GM19324 (cell line): ENCODE results near the gene TCP11.

ENCODE experiments used
- ATAC-seq: cut with Tn5 transposase; IDR thresholded peaks from one replicate; pipeline ENCODE4 v1.9.1; 2021; ENCODE audit warnings: mild to moderate bottlenecking, moderate library complexity; ENCODE audit not compliant: unreplicated experiment, low FRiP score

TCP11 gene

DNA sequence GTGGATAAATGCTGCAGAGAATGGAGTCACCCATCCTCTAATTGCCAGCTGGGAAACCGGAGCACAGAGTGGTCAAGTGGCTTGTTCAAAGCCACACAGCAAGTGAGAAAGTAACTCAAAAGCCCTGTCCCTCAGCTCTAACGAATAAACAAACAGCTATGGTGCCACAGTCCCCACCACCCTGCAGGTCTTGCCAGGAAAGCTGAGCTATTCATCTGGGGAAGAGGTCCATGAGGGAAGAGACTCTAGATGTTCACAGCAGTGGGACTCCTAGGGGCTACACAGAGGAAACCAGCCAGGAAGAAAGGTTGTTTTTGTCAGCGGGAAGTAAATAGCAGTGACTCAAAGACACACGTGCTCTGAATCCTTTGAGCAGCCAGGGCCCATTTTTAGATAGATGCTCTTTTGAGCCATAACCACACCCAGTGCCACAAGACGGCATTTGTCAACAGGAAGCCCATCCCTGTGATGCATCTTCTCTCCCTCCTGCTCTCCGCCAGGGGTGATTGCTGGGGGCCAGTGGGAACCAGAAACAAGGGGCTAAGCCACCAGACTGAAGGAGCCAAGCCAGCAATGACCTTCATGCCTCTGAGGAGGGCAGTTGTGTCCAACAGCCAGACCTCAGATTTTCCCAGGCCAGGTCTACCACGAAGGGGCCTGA lies 32.4 kb upstream of the TCP11 start:
- ATAC-seq: no peak

- ATAC-seq: no peak
Measured at GRCh38 chr6:35173044-35173426, 31.9 kb upstream of the TCP11 start.

DNA sequence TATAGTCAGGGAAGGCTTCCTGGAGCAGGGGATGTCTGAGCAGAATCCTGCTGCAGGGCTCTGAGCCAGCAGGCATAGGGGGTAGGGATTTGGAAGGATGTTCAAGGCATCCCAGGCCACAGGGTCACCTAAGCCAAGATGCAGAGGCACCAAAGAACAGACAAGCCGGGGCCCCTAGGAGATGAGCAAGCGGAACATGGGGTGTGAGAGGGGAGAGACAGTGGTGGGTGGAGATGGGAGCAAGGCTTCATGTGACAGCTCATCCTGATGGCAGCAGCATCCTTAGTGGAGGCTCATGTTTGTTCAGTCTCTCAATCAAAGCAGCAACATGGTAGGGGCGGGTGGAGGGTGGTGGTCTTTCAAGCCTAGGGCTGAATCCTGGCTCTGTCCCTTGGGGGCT lies 29.8 kb upstream of the TCP11 start:
- no peak for ATAC-seq

GRCh38 chr6:35170166-35170565 lies 29.0 kb upstream of the TCP11 start:
- ATAC-seq: no peak

- no peak for ATAC-seq
Measured at GRCh38 chr6:35168461-35168861, 27.3 kb upstream of the TCP11 start.

DNA sequence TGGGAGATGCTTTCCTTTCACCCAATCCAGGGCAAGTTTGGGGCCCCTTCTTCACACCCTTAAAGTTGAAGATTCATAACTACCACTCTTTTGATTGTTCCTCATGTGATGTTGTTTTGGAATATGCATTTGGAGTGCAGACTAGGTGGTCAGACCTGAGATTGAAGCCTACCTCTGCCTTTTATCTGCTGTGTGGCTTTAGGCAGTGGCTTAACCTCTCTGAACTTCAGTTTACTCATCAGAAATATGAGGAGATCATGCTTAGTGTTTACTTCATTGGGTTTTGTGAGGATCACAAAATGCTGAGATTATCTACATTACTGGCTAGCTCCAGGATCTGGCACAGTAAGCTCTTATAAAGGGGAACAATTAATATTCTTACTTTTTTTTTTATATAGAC lies 26.4 kb upstream of the TCP11 start:
- no peak for ATAC-seq

- ATAC-seq: no peak
Measured at GRCh38 chr6:35166520-35166919, 25.4 kb upstream of the TCP11 start.

DNA sequence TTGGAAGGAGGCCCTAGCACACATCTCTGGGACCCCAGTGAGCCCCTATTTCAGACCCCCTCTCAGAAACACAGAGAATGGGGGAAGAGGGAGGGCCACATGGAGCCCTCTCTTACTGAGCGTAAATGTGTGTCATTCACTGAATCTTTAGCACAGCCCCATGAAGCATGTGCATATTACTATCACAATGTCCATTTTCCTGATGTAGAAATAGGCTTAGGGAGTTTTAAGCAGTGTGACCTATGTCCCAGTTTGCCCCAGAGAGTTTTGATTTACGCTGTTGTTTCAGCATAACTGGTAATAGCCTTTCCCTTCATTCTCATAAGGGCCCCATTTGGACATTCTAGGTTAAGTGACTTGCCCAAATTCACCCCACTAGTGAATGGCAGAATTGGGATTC lies 25.0 kb upstream of the TCP11 start:
- no peak for ATAC-seq

GRCh38 chr6:35165630-35166071 lies 24.5 kb upstream of the TCP11 start:
- no peak for ATAC-seq

GRCh38 chr6:35164868-35165267 lies 23.7 kb upstream of the TCP11 start:
- ATAC-seq: no peak

DNA sequence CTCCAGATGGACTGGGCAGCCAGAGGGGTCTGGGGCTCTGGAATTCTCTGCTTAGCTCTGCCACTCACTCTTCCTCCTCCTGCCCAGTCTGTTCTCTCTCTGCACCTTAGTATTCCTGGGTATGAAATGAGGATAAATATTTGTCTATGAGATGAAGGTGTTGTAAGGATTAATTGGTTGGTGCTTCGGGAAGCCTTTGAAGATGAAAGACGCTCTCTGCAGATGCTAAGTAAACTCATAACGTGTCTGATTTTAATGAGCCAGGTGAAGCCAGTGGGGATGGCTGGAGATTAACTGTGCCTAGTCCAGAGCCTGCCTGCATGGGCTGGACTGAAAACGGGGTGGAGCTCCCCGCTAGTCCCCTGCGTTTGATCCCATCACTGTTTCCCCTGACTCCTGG lies 23.1 kb upstream of the TCP11 start:
- no peak for ATAC-seq

DNA sequence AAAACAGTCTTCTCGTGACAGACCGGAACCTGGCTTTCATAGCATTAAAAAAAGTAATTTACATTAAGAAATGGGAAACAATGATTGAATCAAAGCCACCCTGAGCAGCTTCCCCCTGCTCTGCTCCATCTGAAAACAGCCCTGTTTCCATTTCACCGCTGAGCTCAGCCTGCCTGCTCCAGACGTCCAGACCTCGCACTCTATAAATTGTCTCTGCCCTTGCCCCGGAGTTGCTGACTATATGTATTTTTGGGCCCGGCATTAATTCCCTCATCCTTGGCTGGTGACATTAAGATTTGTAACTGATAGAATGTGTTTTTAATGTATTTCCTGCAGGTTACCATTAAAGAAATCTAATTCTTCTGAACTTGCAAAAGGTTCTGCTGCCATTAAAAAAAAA lies 22.7 kb upstream of the TCP11 start:
- ATAC-seq: no peak

DNA sequence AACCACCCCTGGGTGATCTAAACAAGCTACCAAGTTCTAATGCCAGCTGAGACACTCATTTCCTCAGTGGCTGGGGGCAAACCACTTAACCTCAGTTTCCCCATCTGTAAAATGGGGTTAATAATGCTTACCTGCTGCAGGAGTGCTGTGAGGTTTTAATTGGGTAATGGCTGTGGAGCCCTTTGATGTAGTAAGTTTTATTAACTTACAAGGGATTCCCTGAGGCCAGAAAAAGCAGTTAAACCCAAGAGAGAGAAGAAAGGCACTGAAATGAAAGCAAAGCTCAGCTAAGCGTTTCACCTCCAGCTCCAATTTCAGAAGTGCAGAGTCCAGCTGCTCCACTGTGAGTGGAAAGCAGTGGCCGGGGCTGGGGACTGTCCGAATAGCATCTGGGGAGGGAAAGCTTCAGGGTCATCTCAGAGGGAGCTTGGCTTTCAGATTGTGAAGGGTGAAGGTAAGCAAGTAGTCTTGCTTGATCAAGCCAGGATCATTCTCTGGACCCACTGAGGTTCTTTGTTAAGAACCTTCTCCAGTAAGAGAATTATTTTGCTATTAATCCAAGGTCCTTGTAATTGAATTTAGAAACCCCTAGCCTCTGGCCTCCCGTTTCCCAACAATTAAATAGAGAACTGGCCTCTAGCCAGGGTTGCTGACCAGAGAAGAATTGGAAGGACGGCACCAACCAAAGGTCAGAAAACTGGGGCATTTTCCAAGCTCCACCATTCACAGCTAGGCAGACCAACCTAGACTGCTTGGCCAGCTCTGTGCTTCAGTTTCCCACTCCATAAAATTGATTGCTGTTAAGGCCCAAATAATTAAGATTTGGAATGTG lies 20.9 kb upstream of the TCP11 start:
- ATAC-seq: no peak

- ATAC-seq: no peak
Measured at GRCh38 chr6:35161266-35161665, 20.1 kb upstream of the TCP11 start.

DNA sequence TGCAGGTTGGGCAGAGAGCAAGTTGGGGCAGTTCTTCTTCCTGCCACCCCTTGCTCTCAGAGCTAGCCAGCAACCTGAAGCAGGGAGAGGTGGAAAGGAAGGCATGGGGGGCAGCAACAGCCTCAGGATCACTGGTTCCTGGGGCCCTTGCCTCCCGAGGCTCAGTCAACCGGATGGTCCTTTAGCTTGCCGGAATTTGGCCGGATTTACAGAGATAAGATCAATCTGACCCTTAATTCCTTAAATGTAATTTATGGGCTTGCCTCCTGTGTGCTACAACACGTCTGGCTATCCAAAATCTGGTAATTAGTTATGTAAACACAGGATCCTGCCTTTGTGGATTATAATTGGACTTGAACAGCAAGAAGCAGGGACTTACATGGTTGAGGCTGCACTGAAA lies 19.5 kb upstream of the TCP11 start:
- no peak for ATAC-seq

GRCh38 chr6:35158520-35158919 lies 17.4 kb upstream of the TCP11 start:
- no peak for ATAC-seq

GRCh38 chr6:35154947-35155346 lies 13.8 kb upstream of the TCP11 start:
- ATAC-seq: no peak

- ATAC-seq: no peak
Measured at GRCh38 chr6:35154262-35154661, 13.1 kb upstream of the TCP11 start.

GRCh38 chr6:35152067-35152707 lies 11.0 kb upstream of the TCP11 start:
- ATAC-seq: no peak

DNA sequence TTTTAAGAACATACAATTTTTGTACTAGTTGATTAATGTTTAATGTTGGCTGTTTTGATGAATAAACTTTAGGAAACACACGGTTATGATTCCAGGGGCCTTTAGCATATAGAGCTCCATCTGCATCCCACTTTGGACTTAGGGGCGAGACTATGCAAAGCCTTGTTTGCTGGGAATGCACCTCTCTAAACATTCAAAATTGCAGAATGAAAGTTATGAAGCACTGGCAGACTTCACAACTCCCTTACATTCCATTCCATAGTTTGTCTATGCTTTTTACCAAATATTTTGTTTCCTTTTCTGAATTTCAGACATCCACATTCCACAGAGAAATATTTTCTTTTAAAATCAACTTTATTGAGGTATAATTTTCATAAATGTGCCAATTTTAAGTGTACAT lies 10.3 kb upstream of the TCP11 start:
- ATAC-seq: no peak

GRCh38 chr6:35149891-35150566 lies 8.9 kb upstream of the TCP11 start:
- ATAC-seq: no peak
